Middle frontal gyrus (tissue), 1 donor: ENCODE data around the gene SLC39A2.
A peak's percentile ranks its signal among the peaks of the same experiment; 100 is the strongest.
"Not testable (repeated sequence)": the region's sequence is repeated elsewhere in the genome, so short reads cannot be mapped to it uniquely, and the experiment has no call there.

ENCODE experiments used
- DNase-seq: peaks from one replicate; pipeline ENCODE4 v3.0.0-alpha.2; 2015; ENCODE audit warnings: low spot score; ENCODE audit errors: extremely low spot score

The SLC39A2 gene

GRCh38 chr14:20998674-20999366, at the start of gene SLC39A2:
Gene SLC39A2 (plus strand): TSS chr14:20999293. CDS start chr14:20999447, 154 bp downstream.
- DNase-seq, result no peak

GRCh38 chr14:20954736-20955537, 44.2 kb upstream of the SLC39A2 start, which contains the start of gene RNASE2:
Gene RNASE2 (plus strand): TSS chr14:20955487. CDS start chr14:20955772, 285 bp downstream.
- not testable (repeated sequence) for DNase-seq

GRCh38 chr14:20955538-20955873, 43.6 kb upstream of the SLC39A2 start:
- DNase-seq, result not testable (repeated sequence)

- DNase-seq, result no peak
Measured at GRCh38 chr14:20956376-20956976, 42.6 kb upstream of the SLC39A2 start.

- not testable (repeated sequence) for DNase-seq
Measured at GRCh38 chr14:20958946-20959345, 40.1 kb upstream of the SLC39A2 start.

- no peak for DNase-seq
Measured at GRCh38 chr14:20969336-20969735, 29.8 kb upstream of the SLC39A2 start.

GRCh38 chr14:20970647-20970982, 28.5 kb upstream of the SLC39A2 start:
- no peak for DNase-seq

GRCh38 chr14:20970983-20971704, 27.9 kb upstream of the SLC39A2 start:
- DNase-seq, result peak; percentile 67

- no peak for DNase-seq
Measured at GRCh38 chr14:20971705-20972021, 27.4 kb upstream of the SLC39A2 start.

GRCh38 chr14:20973501-20973900, 25.6 kb upstream of the SLC39A2 start:
- DNase-seq, result no peak

GRCh38 chr14:20976291-20976690, 22.8 kb upstream of the SLC39A2 start:
- DNase-seq, result no peak

GRCh38 chr14:20978687-20979086, 20.4 kb upstream of the SLC39A2 start:
- DNase-seq, result no peak

- no peak for DNase-seq
Measured at GRCh38 chr14:20980906-20981305, 18.2 kb upstream of the SLC39A2 start.

GRCh38 chr14:20982646-20983369, 16.3 kb upstream of the SLC39A2 start:
- DNase-seq, result no peak

GRCh38 chr14:20985650-20986049, 13.4 kb upstream of the SLC39A2 start:
- not testable (repeated sequence) for DNase-seq

- no peak for DNase-seq
Measured at GRCh38 chr14:20986811-20987210, 12.3 kb upstream of the SLC39A2 start.

GRCh38 chr14:20988717-20989470, 10.2 kb upstream of the SLC39A2 start:
- no peak for DNase-seq

GRCh38 chr14:20989471-20989786, 9.7 kb upstream of the SLC39A2 start:
- DNase-seq, result no peak

GRCh38 chr14:20989787-20990600, 9.1 kb upstream of the SLC39A2 start, which contains the start of gene METTL17:
Gene METTL17 (plus strand): TSS chr14:20989980. CDS start chr14:20990003, 23 bp downstream.
- DNase-seq, result peak; percentile 90

- DNase-seq, result no peak
Measured at GRCh38 chr14:20996521-20996920, 2.6 kb upstream of the SLC39A2 start.
